Measurements from ENCODE around the gene ETV3L. TPM values are rescaled to one million over a fixed set of nuclear protein-coding genes. Genes with fewer than 3 reads are reported as not detected.

Gene ETV3L
- total and polyA plus RNA-seq, 2 donors (not counting 1 experiment from before 2014, with no cell fraction given): not detected

DNA sequence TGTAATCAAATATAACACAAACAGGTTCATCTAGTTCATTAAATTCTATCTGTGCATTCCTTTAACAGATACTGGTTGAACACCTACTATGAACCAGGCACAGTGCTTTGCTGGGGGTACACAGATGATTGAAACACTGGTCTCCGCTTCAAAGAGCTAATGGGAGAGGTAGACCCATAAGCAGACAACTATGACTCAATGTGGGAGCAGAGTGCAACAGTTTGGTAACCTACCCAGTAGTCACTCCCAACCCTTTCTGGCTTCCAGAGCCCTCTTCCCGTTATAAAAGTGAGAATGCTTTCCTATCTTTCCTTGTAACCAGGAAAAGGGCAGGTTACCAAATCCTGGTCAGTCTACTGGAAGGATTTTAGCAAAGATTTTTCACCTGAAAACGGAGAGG is 46.6 kb upstream of the ETV3L start:
- Histone ChIP-seq H3K27me3 (ENCODE audit: control insufficient read depth, insufficient read depth, low read length) (peaks cover 9% of the 10 kb centered on the region), H3K9me3 (ENCODE audit: control insufficient read depth, insufficient read depth, low read depth, low read length) (no peaks in the 10 kb centered on the region), H2AFZ (ENCODE audit: low read length) (no peak overlapping the region), H4K20me1 (ENCODE audit: control insufficient read depth, extremely low read depth, insufficient read depth, low read length) (no peaks in the 10 kb centered on the region), H3K4me3 (replicated peaks in 1 of 4; ENCODE audit: control extremely low read depth in 1 of 4, insufficient read depth in 1 of 4, low read depth in 3 of 4, low read length in 4 of 4) (no peak overlapping the region), H3K27ac (ENCODE audit: insufficient read depth, low read length) (no peak overlapping the region), H3K4me2 (ENCODE audit: extremely low read depth, insufficient read depth, low read length) (no peak overlapping the region), H3K4me1 (ENCODE audit: control insufficient read depth, extremely low read depth, insufficient read depth, low read length) (no peaks in the 10 kb centered on the region), H3K36me3 (ENCODE audit: control insufficient read depth, insufficient read depth, low read length) (no peaks in the 10 kb centered on the region), H3K79me2 (ENCODE audit: control insufficient read depth, insufficient read depth, low read length) (no peaks in the 10 kb centered on the region), H3K9ac (ENCODE audit: insufficient read depth, low read length) (no peak overlapping the region)
- DNase-seq (ENCODE audit: low read depth in 2 of 2): no peak
- no peak for TF ChIP-seq EZH2 (IDR thresholded peaks at IDR 0.05; ENCODE audit: low read length, missing control alignments)
- TF ChIP-seq, protein P1, sequence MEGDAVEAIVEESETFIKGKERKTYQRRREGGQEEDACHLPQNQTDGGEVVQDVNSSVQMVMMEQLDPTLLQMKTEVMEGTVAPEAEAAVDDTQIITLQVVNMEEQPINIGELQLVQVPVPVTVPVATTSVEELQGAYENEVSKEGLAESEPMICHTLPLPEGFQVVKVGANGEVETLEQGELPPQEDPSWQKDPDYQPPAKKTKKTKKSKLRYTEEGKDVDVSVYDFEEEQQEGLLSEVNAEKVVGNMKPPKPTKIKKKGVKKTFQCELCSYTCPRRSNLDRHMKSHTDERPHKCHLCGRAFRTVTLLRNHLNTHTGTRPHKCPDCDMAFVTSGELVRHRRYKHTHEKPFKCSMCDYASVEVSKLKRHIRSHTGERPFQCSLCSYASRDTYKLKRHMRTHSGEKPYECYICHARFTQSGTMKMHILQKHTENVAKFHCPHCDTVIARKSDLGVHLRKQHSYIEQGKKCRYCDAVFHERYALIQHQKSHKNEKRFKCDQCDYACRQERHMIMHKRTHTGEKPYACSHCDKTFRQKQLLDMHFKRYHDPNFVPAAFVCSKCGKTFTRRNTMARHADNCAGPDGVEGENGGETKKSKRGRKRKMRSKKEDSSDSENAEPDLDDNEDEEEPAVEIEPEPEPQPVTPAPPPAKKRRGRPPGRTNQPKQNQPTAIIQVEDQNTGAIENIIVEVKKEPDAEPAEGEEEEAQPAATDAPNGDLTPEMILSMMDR (conservative IDR thresholded peaks at IDR 0.05 in 1 of 2, IDR thresholded peaks at IDR 0.05 in 1 of 2; ENCODE audit: low read depth in 1 of 2, low read length in 2 of 2): no peak

DNA sequence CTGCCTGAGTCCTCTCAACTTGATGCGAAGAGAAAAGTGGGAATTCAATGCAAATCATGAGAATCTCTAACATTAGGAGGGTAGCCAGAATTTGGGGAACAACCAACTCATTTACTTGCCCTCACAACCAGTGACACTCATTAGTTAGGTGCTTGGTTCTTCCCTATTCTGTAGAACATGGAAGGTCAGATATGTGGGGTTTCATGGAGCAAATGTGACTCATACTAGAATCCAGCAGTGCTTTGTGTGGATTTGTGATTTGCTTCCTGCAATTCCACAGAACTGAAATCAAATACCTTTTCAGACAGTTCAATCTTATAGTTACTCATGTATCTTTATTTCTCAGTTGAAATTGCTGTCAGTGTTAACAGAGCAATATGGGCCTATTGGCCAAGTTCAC is 45.5 kb upstream of the ETV3L start:
- no peak overlapping the region for H3K4me3 ChIP-seq (replicated peaks in 1 of 4; ENCODE audit: control extremely low read depth in 1 of 4, insufficient read depth in 1 of 4, low read depth in 3 of 4, low read length in 4 of 4)
- H3K36me3 ChIP-seq (ENCODE audit: control insufficient read depth, insufficient read depth, low read length): no peaks in the 10 kb centered on the region
- TF ChIP-seq, protein P1 (conservative IDR thresholded peaks at IDR 0.05 in 1 of 2, IDR thresholded peaks at IDR 0.05 in 1 of 2; ENCODE audit: low read depth in 1 of 2, low read length in 2 of 2): no peak
- no peak for TF ChIP-seq EZH2 (IDR thresholded peaks at IDR 0.05; ENCODE audit: low read length, missing control alignments)
- H3K27ac ChIP-seq (ENCODE audit: insufficient read depth, low read length): no peak overlapping the region
- H3K27me3 ChIP-seq (ENCODE audit: control insufficient read depth, insufficient read depth, low read length): peaks cover 9% of the 10 kb centered on the region
- H2AFZ ChIP-seq (ENCODE audit: low read length): no peak overlapping the region
- H3K4me2 ChIP-seq (ENCODE audit: extremely low read depth, insufficient read depth, low read length): no peak overlapping the region
- no peaks in the 10 kb centered on the region for H3K79me2 ChIP-seq (ENCODE audit: control insufficient read depth, insufficient read depth, low read length)
- H4K20me1 ChIP-seq (ENCODE audit: control insufficient read depth, extremely low read depth, insufficient read depth, low read length): no peaks in the 10 kb centered on the region
- no peak overlapping the region for H3K9ac ChIP-seq (ENCODE audit: insufficient read depth, low read length)
- H3K4me1 ChIP-seq (ENCODE audit: control insufficient read depth, extremely low read depth, insufficient read depth, low read length): no peaks in the 10 kb centered on the region
- DNase-seq (ENCODE audit: low read depth in 2 of 2): peak in 1 of 2 donors; percentile 22
- H3K9me3 ChIP-seq (ENCODE audit: control insufficient read depth, insufficient read depth, low read depth, low read length): no peaks in the 10 kb centered on the region

DNA sequence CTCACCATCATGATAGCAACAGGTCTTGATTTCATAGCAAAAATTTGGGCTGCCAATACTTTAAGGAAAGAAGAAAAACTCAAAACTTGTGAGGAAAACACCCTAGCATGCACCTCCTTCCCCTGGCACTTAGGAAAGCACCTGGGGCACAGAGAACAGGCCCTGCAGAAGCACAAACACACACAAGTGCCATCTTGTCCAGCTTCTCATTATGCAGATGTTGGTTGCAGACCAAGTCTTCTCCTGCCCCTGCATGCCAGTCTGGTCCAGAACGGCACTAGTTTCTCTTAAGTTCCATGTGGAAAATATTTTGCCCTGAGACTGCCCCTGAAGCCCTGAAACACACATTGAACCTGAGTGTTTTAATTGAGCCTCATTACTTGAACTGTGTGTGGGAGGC is 44.9 kb upstream of the ETV3L start:
- Histone ChIP-seq H2AFZ (ENCODE audit: low read length) (no peak overlapping the region), H3K27ac (ENCODE audit: insufficient read depth, low read length) (no peak overlapping the region), H3K9me3 (ENCODE audit: control insufficient read depth, insufficient read depth, low read depth, low read length) (no peaks in the 10 kb centered on the region), H3K4me1 (ENCODE audit: control insufficient read depth, extremely low read depth, insufficient read depth, low read length) (no peaks in the 10 kb centered on the region), H3K4me2 (ENCODE audit: extremely low read depth, insufficient read depth, low read length) (no peak overlapping the region), H3K36me3 (ENCODE audit: control insufficient read depth, insufficient read depth, low read length) (no peaks in the 10 kb centered on the region), H3K9ac (ENCODE audit: insufficient read depth, low read length) (no peak overlapping the region), H4K20me1 (ENCODE audit: control insufficient read depth, extremely low read depth, insufficient read depth, low read length) (no peaks in the 10 kb centered on the region), H3K4me3 (replicated peaks in 1 of 4; ENCODE audit: control extremely low read depth in 1 of 4, insufficient read depth in 1 of 4, low read depth in 3 of 4, low read length in 4 of 4) (no peak overlapping the region), H3K79me2 (ENCODE audit: control insufficient read depth, insufficient read depth, low read length) (no peaks in the 10 kb centered on the region), H3K27me3 (ENCODE audit: control insufficient read depth, insufficient read depth, low read length) (peaks cover 7% of the 10 kb centered on the region)
- no peak for DNase-seq (ENCODE audit: low read depth in 2 of 2)
- TF ChIP-seq EZH2 (IDR thresholded peaks at IDR 0.05; ENCODE audit: low read length, missing control alignments): no peak
- TF ChIP-seq, protein P1 (conservative IDR thresholded peaks at IDR 0.05 in 1 of 2, IDR thresholded peaks at IDR 0.05 in 1 of 2; ENCODE audit: low read depth in 1 of 2, low read length in 2 of 2): no peak
